Measurements from ENCODE around the gene TAF1C. TPM values are rescaled to one million over a fixed set of nuclear protein-coding genes. Genes with fewer than 3 reads are reported as not detected.

Gene TAF1C
- total and polyA plus RNA-seq, 2 of the 8 experiments (the other 6 are each of a cell fraction or from before 2014, with no cell fraction given), result 44.6 to 63.8 TPM

DNA sequence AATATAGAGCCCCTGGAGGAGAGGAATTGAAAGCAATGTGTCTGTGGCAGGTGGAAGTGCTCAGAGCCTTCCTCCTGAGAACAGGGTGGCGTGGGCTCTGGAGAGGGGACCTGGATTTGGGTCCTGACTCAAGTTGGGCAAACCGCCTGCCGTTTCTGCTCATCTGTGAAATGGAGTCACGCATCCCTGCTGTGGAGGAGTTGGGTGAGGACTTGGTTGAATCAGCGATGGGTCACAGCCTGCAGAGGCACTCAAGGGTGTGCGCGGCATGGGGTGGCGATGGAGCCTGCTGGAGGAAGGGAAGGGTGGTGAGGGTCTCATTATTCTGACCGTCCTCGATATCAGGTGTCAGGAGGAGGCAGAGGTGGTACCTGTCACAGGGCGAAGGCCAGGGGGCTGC lies 7.2 kb upstream of the TAF1C start (continued):
- no peak for TF ChIP-seq GTF2F1 (IDR thresholded peaks at IDR 0.05; ENCODE audit: borderline replicate concordance, low read depth, low read length)
- no peak for TF ChIP-seq YY1 (IDR thresholded peaks at IDR 0.05; ENCODE audit: low read depth, low read length)
- no peak for TF ChIP-seq EP300 (IDR thresholded peaks at IDR 0.05; ENCODE audit: borderline replicate concordance in 1 of 2, low read depth in 2 of 2, low read length in 2 of 2)
- TF ChIP-seq, protein P1, sequence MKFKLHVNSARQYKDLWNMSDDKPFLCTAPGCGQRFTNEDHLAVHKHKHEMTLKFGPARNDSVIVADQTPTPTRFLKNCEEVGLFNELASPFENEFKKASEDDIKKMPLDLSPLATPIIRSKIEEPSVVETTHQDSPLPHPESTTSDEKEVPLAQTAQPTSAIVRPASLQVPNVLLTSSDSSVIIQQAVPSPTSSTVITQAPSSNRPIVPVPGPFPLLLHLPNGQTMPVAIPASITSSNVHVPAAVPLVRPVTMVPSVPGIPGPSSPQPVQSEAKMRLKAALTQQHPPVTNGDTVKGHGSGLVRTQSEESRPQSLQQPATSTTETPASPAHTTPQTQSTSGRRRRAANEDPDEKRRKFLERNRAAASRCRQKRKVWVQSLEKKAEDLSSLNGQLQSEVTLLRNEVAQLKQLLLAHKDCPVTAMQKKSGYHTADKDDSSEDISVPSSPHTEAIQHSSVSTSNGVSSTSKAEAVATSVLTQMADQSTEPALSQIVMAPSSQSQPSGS (IDR thresholded peaks at IDR 0.05; ENCODE audit: low read length), result no peak
